SK-N-SH treated with all-trans-retinoic acid at 6 μM for 48 hours (cell line): ENCODE measurements around the gene CBX5.

Source experiments
- SNAI2 ChIP-seq: fragments of 250-450 bp; sonication (Bioruptor Pico); IDR thresholded peaks from 2 replicates; pipeline ENCODE4 v1.5.0; 2020; ENCODE audit warnings: mild to moderate bottlenecking, moderate library complexity
- ZFP30 ChIP-seq: fragments of 450-650 bp; formaldehyde crosslinking; IDR thresholded peaks from 2 replicates; pipeline ENCODE4 v1.5.0; 2022; ENCODE audit warnings: mild to moderate bottlenecking, moderate library complexity
- TF ChIP-seq, protein P1 (sequence below): fragments of 250-450 bp; sonication (Bioruptor Pico); IDR thresholded peaks from 2 replicates; pipeline ENCODE4 v1.8.0; 2020; ENCODE audit warnings: mild to moderate bottlenecking, moderate library complexity, borderline replicate concordance

DNA sequence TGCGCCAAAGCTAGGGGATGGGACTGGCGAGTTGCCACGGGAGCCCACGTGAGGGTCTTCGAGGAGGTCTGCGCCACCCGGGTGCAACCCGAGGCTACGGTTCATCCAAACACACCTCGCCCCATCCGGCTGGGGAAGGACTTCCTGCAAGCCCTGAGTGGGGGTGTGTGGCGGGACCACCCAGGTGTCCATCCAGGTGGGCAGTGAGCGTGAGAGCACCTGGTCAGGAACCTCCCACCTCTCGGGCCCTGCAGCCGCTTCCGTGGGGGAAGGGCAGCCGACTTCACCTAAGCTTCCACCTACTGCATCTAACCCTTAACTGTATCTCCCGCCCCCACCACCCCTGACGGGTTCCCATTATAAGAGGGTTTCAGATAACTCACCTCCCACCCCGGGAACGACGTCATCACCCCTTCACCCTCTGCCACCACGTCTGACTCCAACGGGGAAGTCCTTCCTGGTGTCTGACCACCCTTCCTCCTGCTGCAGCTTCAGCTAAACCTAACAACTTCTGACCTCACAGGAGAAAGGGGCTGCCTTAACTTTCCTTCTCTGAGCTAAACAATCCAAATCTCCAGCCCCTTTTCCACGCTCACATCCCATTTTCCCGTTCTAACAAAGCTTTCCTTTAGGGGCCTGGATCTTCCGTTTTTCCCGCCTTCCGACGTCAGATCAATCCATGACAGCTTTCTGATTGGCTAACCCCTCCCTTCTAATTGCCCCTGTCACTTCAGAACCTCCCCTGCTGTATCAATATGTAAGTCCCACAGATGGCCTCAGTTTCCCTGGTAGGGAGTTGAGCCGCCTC is 63.7 kb downstream of the CBX5 start:
- TF ChIP-seq ZFP30 (CRISPR knock-in tag) (no peak), SNAI2 (CRISPR knock-in tag) (no peak)
- TF ChIP-seq, protein P1, sequence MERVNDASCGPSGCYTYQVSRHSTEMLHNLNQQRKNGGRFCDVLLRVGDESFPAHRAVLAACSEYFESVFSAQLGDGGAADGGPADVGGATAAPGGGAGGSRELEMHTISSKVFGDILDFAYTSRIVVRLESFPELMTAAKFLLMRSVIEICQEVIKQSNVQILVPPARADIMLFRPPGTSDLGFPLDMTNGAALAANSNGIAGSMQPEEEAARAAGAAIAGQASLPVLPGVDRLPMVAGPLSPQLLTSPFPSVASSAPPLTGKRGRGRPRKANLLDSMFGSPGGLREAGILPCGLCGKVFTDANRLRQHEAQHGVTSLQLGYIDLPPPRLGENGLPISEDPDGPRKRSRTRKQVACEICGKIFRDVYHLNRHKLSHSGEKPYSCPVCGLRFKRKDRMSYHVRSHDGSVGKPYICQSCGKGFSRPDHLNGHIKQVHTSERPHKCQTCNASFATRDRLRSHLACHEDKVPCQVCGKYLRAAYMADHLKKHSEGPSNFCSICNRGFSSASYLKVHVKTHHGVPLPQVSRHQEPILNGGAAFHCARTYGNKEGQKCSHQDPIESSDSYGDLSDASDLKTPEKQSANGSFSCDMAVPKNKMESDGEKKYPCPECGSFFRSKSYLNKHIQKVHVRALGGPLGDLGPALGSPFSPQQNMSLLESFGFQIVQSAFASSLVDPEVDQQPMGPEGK (CRISPR knock-in tag): no peak
